H1 (cell line): ENCODE results near the gene RBBP8. TPM values are rescaled to one million over a fixed set of nuclear protein-coding genes. Genes with fewer than 3 reads are reported as not detected.

Source experiments
- CTCF ChIA-PET: fragments of 300-600 bp; sonication (Branson Sonifier 250); formaldehyde crosslinking; loops from one replicate; lab custom pipeline; 2021; ENCODE audit not compliant: partially characterized antibody; lab: Charles Lee
- POLR2A ChIA-PET: fragments of 300-600 bp; sonication (Branson Sonifier 250); formaldehyde crosslinking; loops from one replicate; lab custom pipeline; 2021; ENCODE audit warnings: inconsistent platforms; ENCODE audit not compliant: partially characterized antibody; lab: Charles Lee
- DNase-seq, 2 experiments: peaks; one replicate each; pipeline versions ENCODE4 v3.0.0 to v3.0.0-alpha.2; 2010 to 2022; ENCODE audit warnings: low spot score in 2 of 2, low read depth in 1 of 2, mixed read lengths in 1 of 2
- FAIRE-seq: peaks from 2 replicates; lab custom pipeline; 2011; peaks lifted over from hg19 to GRCh38; lab: Jason Lieb, UNC
- H2AFZ ChIP-seq: 2 replicates; pipeline ENCODE4 v1.8.1; 2012; ENCODE audit warnings: low read length, inconsistent platforms
- H2AK5ac ChIP-seq: 2 replicates; pipeline ENCODE4 v1.6.1; 2013; ENCODE audit warnings: low read depth, low read length
- H2BK120ac ChIP-seq: replicated peaks from 2 replicates; pipeline ENCODE3; 2013; ENCODE audit warnings: low read depth, low read length, inconsistent platforms
- H2BK12ac ChIP-seq: 2 replicates; pipeline ENCODE4 v1.6.1; 2013; ENCODE audit warnings: low read depth, low read length
- H2BK15ac ChIP-seq: 2 replicates; pipeline ENCODE4 v1.6.1; 2013; ENCODE audit warnings: low read length
- H2BK20ac ChIP-seq: 2 replicates; pipeline ENCODE4 v1.6.1; 2013; ENCODE audit warnings: low read length
- H2BK5ac ChIP-seq: 2 replicates; pipeline ENCODE4 v1.6.1; 2013; ENCODE audit warnings: low read depth, low read length
- H3K14ac ChIP-seq: 2 replicates; pipeline ENCODE4 v1.6.1; 2013; ENCODE audit warnings: inconsistent platforms; ENCODE audit not compliant: insufficient read length
- H3K18ac ChIP-seq: 2 replicates; pipeline ENCODE4 v1.6.1; 2013; ENCODE audit warnings: low read length; ENCODE audit errors: extremely low read depth
- H3K23ac ChIP-seq: 2 replicates; pipeline ENCODE4 v1.6.1; 2013; ENCODE audit warnings: inconsistent platforms; ENCODE audit not compliant: insufficient read length
- H3K23me2 ChIP-seq: 2 replicates; pipeline ENCODE4 v1.6.1; 2013; ENCODE audit warnings: low read depth, low read length
- H3K27ac ChIP-seq: 2 replicates; pipeline ENCODE4 v1.6.1; 2011; ENCODE audit warnings: low read depth, low read length, inconsistent platforms
- H3K27me3 ChIP-seq, 4 experiments: replicated peaks in 1 of 4; 1 replicate in 1 of 4; 2 replicates in 3 of 4; pipeline versions ENCODE4 v1.6.1 to v1.8.1; 2011 to 2013; ENCODE audit warnings: low read length in 3 of 4, mild to moderate bottlenecking in 3 of 4, inconsistent platforms in 2 of 4, mixed read lengths in 2 of 4, moderate library complexity in 1 of 4; ENCODE audit not compliant: control insufficient read depth in 3 of 4, insufficient read depth in 3 of 4; ENCODE audit errors: extremely low read depth in 1 of 4
- H3K36me3 ChIP-seq, 4 experiments: 2 replicates each; pipeline versions ENCODE4 v1.6.1 to v1.8.1; 2011 to 2013; ENCODE audit warnings: mild to moderate bottlenecking in 4 of 4, low read length in 3 of 4, moderate library complexity in 2 of 4, control low read depth in 1 of 4, inconsistent platforms in 1 of 4; ENCODE audit not compliant: insufficient read depth in 4 of 4, control insufficient read depth in 2 of 4
- H3K4ac ChIP-seq: replicated peaks from 2 replicates; pipeline ENCODE3; 2013; ENCODE audit warnings: low read length, low read depth, mixed read lengths, inconsistent platforms; ENCODE audit not compliant: insufficient read length
- H3K4me1 ChIP-seq, 4 experiments: replicated peaks in 1 of 4; 1 replicate in 1 of 4; 2 replicates in 3 of 4; pipeline versions ENCODE4 v1.6.1 to v1.8.1; 2011 to 2013; ENCODE audit warnings: low read length in 3 of 4, inconsistent platforms in 2 of 4, mixed read lengths in 1 of 4; ENCODE audit not compliant: insufficient read depth in 4 of 4, control insufficient read depth in 3 of 4
- H3K4me2 ChIP-seq, 2 experiments: 2 replicates each; pipeline versions ENCODE4 v1.6.1 to v1.8.1; 2011 to 2013; ENCODE audit warnings: low read depth in 2 of 2, low read length in 2 of 2, control low read depth in 1 of 2, inconsistent platforms in 1 of 2, mild to moderate bottlenecking in 1 of 2; ENCODE audit not compliant: insufficient read depth in 1 of 2
- H3K4me3 ChIP-seq, 4 experiments: fragments of 200-600, 300-600 bp in 1 of 4; sonication (generic), shearing (Covaris generic), sonication (Bioruptor Twin) in 1 of 4; 2 replicates each; pipeline versions ENCODE4 v1.5.1 to v1.8.1; 2011 to 2016; ENCODE audit warnings: low read length in 4 of 4, low read depth in 3 of 4, control low read depth in 2 of 4, inconsistent platforms in 2 of 4, mild to moderate bottlenecking in 2 of 4, mixed read lengths in 1 of 4, moderate library complexity in 1 of 4; ENCODE audit not compliant: insufficient read depth in 2 of 4; ENCODE audit errors: extremely low read depth in 1 of 4
- H3K56ac ChIP-seq: replicated peaks from 2 replicates; pipeline ENCODE3; 2013; ENCODE audit warnings: low read depth, mild to moderate bottlenecking, mixed read lengths, low read length, inconsistent platforms; ENCODE audit not compliant: insufficient read length
- H3K79me1 ChIP-seq: 2 replicates; pipeline ENCODE4 v1.6.1; 2013; ENCODE audit warnings: low read depth, low read length, control low read depth
- H3K79me2 ChIP-seq, 2 experiments: 2 replicates each; pipeline versions ENCODE4 v1.6.1 to v1.8.1; 2012 to 2013; ENCODE audit warnings: low read length in 2 of 2, mild to moderate bottlenecking in 2 of 2, inconsistent platforms in 1 of 2; ENCODE audit not compliant: insufficient read depth in 2 of 2, control insufficient read depth in 1 of 2
- H3K9ac ChIP-seq, 4 experiments: replicated peaks in 1 of 4; 1 replicate in 1 of 4; 2 replicates in 3 of 4; pipeline versions ENCODE4 v1.6.1 to v1.8.1; 2011 to 2013; ENCODE audit warnings: low read depth in 3 of 4, low read length in 3 of 4, control low read depth in 2 of 4, mild to moderate bottlenecking in 2 of 4, moderate library complexity in 2 of 4, inconsistent platforms in 1 of 4; ENCODE audit errors: extremely low read depth in 1 of 4
- H3K9me3 ChIP-seq, 2 experiments: 2 replicates each; pipeline versions ENCODE4 v1.6.1 to v1.8.1; 2012 to 2013; ENCODE audit warnings: mild to moderate bottlenecking in 2 of 2, moderate library complexity in 2 of 2, control low read depth in 1 of 2, inconsistent platforms in 1 of 2, low read depth in 1 of 2, low read length in 1 of 2, mixed read lengths in 1 of 2; ENCODE audit not compliant: insufficient read depth in 2 of 2
- H4K20me1 ChIP-seq, 2 experiments: replicated peaks in 1 of 2; 2 replicates each; pipeline versions ENCODE3 to v1.8.1; 2011 to 2013; ENCODE audit warnings: inconsistent platforms in 2 of 2, low read length in 2 of 2, mild to moderate bottlenecking in 1 of 2; ENCODE audit not compliant: insufficient read depth in 2 of 2, control insufficient read depth in 1 of 2
- H4K5ac ChIP-seq: 2 replicates; pipeline ENCODE4 v1.6.1; 2013; ENCODE audit warnings: low read length, low read depth, mixed read lengths, inconsistent platforms; ENCODE audit not compliant: insufficient read length
- H4K8ac ChIP-seq: 2 replicates; pipeline ENCODE4 v1.8.0; 2013; ENCODE audit warnings: mild to moderate bottlenecking, moderate library complexity, low read length, inconsistent platforms; ENCODE audit not compliant: insufficient read depth; ENCODE audit errors: extremely low read depth
- H4K91ac ChIP-seq: replicated peaks from 2 replicates; pipeline ENCODE3; 2013; ENCODE audit warnings: low read length, mixed read lengths, inconsistent platforms; ENCODE audit not compliant: insufficient read length
- BCL11A ChIP-seq, 2 experiments: IDR thresholded peaks; one replicate each; pipeline ENCODE4 v1.6.1; 2011; ENCODE audit warnings: low read depth in 2 of 2, low read length in 2 of 2, mild to moderate bottlenecking in 2 of 2
- EP300 ChIP-seq, 2 experiments: IDR thresholded peaks; 1 replicate in 1 of 2; 2 replicates in 1 of 2; pipeline ENCODE4 v1.6.1; 2011 to 2012; ENCODE audit warnings: low read depth in 2 of 2, low read length in 2 of 2, mild to moderate bottlenecking in 2 of 2, borderline replicate concordance in 1 of 2, inconsistent platforms in 1 of 2, moderate library complexity in 1 of 2
- KDM4A ChIP-seq: IDR thresholded peaks from one replicate; pipeline ENCODE4 v1.7.1; 2012; ENCODE audit warnings: low read depth, mild to moderate bottlenecking, moderate library complexity, low read length, inconsistent platforms; ENCODE audit not compliant: severe bottlenecking
- TAF7 ChIP-seq: optimal IDR thresholded peaks from 2 replicates; pipeline ENCODE3; 2011; ENCODE audit warnings: low read depth, mild to moderate bottlenecking, inconsistent platforms, low read length, moderate library complexity, borderline replicate concordance
- TCF12 ChIP-seq: IDR thresholded peaks from 2 replicates; pipeline ENCODE4 v1.6.1; 2011; ENCODE audit warnings: low read depth, mild to moderate bottlenecking, low read length
- TEAD4 ChIP-seq: IDR thresholded peaks from 2 replicates; pipeline ENCODE4 v1.6.1; 2012; ENCODE audit warnings: low read depth, low read length, inconsistent platforms, mixed read lengths
- YY1 ChIP-seq: IDR thresholded peaks from 2 replicates; pipeline ENCODE4 v1.6.1; 2011; ENCODE audit warnings: low read depth, mild to moderate bottlenecking, low read length
- WGBS, 2 experiments: shearing (Covaris generic) in 1 of 2; methylation state at CpG; one replicate each; pipeline versions ENCODE4 v1.1.6 to v1.1.7; 2013 to 2015; ENCODE audit warnings: low lambda C conversion rate in 2 of 2, mixed read lengths in 2 of 2, inconsistent platforms in 1 of 2, low coverage in 1 of 2, missing lambda C conversion rate in 1 of 2; ENCODE audit not compliant: insufficient replicate concordance in 2 of 2, insufficient coverage in 1 of 2, insufficient read length in 1 of 2; ENCODE audit errors: extremely low coverage in 1 of 2, missing lambda C conversion rate in 1 of 2; 5-methylcytosine and 5-hydroxymethylcytosine counted together
- polyA plus RNA-seq, 7 experiments: library from polyadenylated mRNA; depleted of rRNA in 3 of 7; stranded (reverse) in 5 of 7; unstranded in 2 of 7; fragments of >200 nt in 5 of 7; fragments of 200-250 nt in 2 of 7; gene quantifications; 1 replicate in 5 of 7; 2 replicates in 1 of 7; 4 replicates in 1 of 7; pipeline versions ENCODE4 v1.2.1 to v1.2.3, GENCODE V29; 2011 to 2013; ENCODE audit warnings: missing spikeins in 2 of 7, mixed read lengths in 2 of 7
- total RNA-seq: library from RNA; stranded (reverse); fragmentation: NEBNext Ultra II Directional; extraction: Animal tissue kit (Norgen Biotek cat#: 25700); gene quantifications from 2 replicates; pipeline ENCODE4 v1.2.1, GENCODE V29; 2021

RBBP8 gene
- total and polyA plus RNA-seq, 2 of the 8 experiments (the other 6 are each of a cell fraction or from before 2014, with no cell fraction given), result 16.1 to 65.8 TPM

- H2BK12ac ChIP-seq, result no peak overlapping the region
- no peak overlapping the region for H4K8ac ChIP-seq
- H3K14ac ChIP-seq, result no peak overlapping the region
- H2BK120ac ChIP-seq, result no peak overlapping the region
- no peak overlapping the region for H4K91ac ChIP-seq
- H3K27me3 ChIP-seq, result no peaks in the 10 kb centered on the region
- no peaks in the 10 kb centered on the region for H3K79me2 ChIP-seq
- no peak overlapping the region for H3K9ac ChIP-seq
- no peak overlapping the region for H4K5ac ChIP-seq
- H3K79me1 ChIP-seq, result no peaks in the 10 kb centered on the region
- H3K18ac ChIP-seq, result no peak overlapping the region
- no peak overlapping the region for H3K4me2 ChIP-seq
- CTCF ChIA-PET, result interaction anchor here (1.2 kb wide), 1 partner anchor 10 kb away, joined by 4 read pairs; no protein-coding TSS in a partner anchor
- no peak for FAIRE-seq
- no peaks in the 10 kb centered on the region for H3K23me2 ChIP-seq
- no peak overlapping the region for H2AK5ac ChIP-seq
- peaks cover 0 to 2% (median 0%) of the 10 kb centered on the region in 4 experiments; a peak in 2 of 7 replicates for H3K4me1 ChIP-seq
- H3K9me3 ChIP-seq, result no peaks in the 10 kb centered on the region
- H4K20me1 ChIP-seq, result no peaks in the 10 kb centered on the region
- peaks cover 0 to 2% (median 0%) of the 10 kb centered on the region in 4 experiments; a peak in 2 of 8 replicates for H3K36me3 ChIP-seq
- no peak overlapping the region for H3K27ac ChIP-seq
- no peak overlapping the region for H2BK15ac ChIP-seq
- no peak overlapping the region for H2BK5ac ChIP-seq
- 88% methylated on average over 1 of the region's 1 CpG; no CpG with 5 or more reads in 1 of the 2 experiments for WGBS, 2 experiments
- no peak overlapping the region for H3K23ac ChIP-seq
- POLR2A ChIA-PET, result interaction anchor here (0.6 kb wide), 1 partner anchor 601 kb away, joined by 3 read pairs; no protein-coding TSS in a partner anchor
- H3K4me3 ChIP-seq, result no peak overlapping the region
- H2BK20ac ChIP-seq, result no peak overlapping the region
- DNase-seq, result no peak
- no peak for TF ChIP-seq KDM4A
- no peak for TF ChIP-seq TCF12
- TF ChIP-seq TAF7, result no peak
- no peak for TF ChIP-seq YY1
- no peak for TF ChIP-seq TEAD4
- no peak for TF ChIP-seq BCL11A (IDR thresholded peaks at IDR 0.05; ENCODE audit: low read depth in 2 of 2, low read length in 2 of 2)
- no peak for TF ChIP-seq EP300 (IDR thresholded peaks at IDR 0.05; ENCODE audit: borderline replicate concordance in 1 of 2, low read depth in 2 of 2, low read length in 2 of 2)
- H2AFZ ChIP-seq, result no peak overlapping the region
- no peak overlapping the region for H3K4ac ChIP-seq
- H3K56ac ChIP-seq, result no peak overlapping the region
These were observed 136.8 kb downstream of the RBBP8 start for GRCh38 chr18:23069898-23070297.
